IMR-90 (cell line): ENCODE results near the gene CD40LG. TPM values are rescaled to one million over a fixed set of nuclear protein-coding genes. Genes with fewer than 3 reads are reported as not detected.

ENCODE experiments used
- ATAC-seq: fragments of 200-7000 bp; cut with Tn5 transposase; 2 replicates; pipeline ENCODE4 v1.9.1; 2020; ENCODE audit warnings: low read depth, mild to moderate bottlenecking, moderate library complexity
- BruUV-seq: library from RNA; stranded (reverse); fragments of 400-500 nt; replicated peaks from 2 replicates; lab custom pipeline; 2021; lab: Mats Ljungman, UMichigan
- CTCF ChIA-PET: fragments of 300-600 bp; formaldehyde crosslinking; extraction: SDS; loops from one replicate; lab custom pipeline; 2021; ENCODE audit warnings: antibody characterized with exemption; lab: Yijun Ruan, JAX
- POLR2A ChIA-PET: fragments of 300-600 bp; sonication (Branson Sonifier 250); formaldehyde crosslinking; loops from one replicate; lab custom pipeline; 2022; ENCODE audit warnings: antibody characterized with exemption; ENCODE audit not compliant: unreplicated experiment; lab: Charles Lee
- DNase-seq: peaks from one replicate; pipeline ENCODE4 v3.0.0; 2013
- H2AFZ ChIP-seq: replicated peaks from 2 replicates; pipeline ENCODE3; 2013; ENCODE audit warnings: low read length, mild to moderate bottlenecking; ENCODE audit not compliant: poor library complexity
- H2AK5ac ChIP-seq: 2 replicates; pipeline ENCODE4 v1.6.1; 2013; ENCODE audit warnings: low read depth, low read length, inconsistent platforms
- H2AK9ac ChIP-seq: replicated peaks from 2 replicates; pipeline ENCODE3; 2013; ENCODE audit warnings: mild to moderate bottlenecking, low read depth, low read length, moderate library complexity; ENCODE audit not compliant: poor library complexity
- H2BK120ac ChIP-seq: 2 replicates; pipeline ENCODE4 v1.6.1; 2013; ENCODE audit warnings: low read depth, low read length, inconsistent platforms
- H2BK15ac ChIP-seq: 3 replicates; pipeline ENCODE4 v1.6.1; 2013; ENCODE audit warnings: low read depth, low read length, inconsistent platforms
- H2BK20ac ChIP-seq: 2 replicates; pipeline ENCODE4 v1.6.1; 2013; ENCODE audit warnings: low read depth, mild to moderate bottlenecking, inconsistent platforms, low read length, moderate library complexity
- H2BK5ac ChIP-seq: 2 replicates; pipeline ENCODE4 v1.6.1; 2013; ENCODE audit warnings: mild to moderate bottlenecking, low read depth, low read length, inconsistent platforms; ENCODE audit not compliant: poor library complexity, severe bottlenecking
- H3K14ac ChIP-seq: replicated peaks from 2 replicates; pipeline ENCODE4 v1.6.1; 2013; ENCODE audit warnings: low read depth, low read length, inconsistent platforms
- H3K18ac ChIP-seq: 2 replicates; pipeline ENCODE4 v1.6.1; 2013; ENCODE audit warnings: low read depth, low read length, control low read depth
- H3K23ac ChIP-seq: 2 replicates; pipeline ENCODE4 v1.6.1; 2013; ENCODE audit warnings: low read depth, low read length, inconsistent platforms
- H3K27ac ChIP-seq: 2 replicates; pipeline ENCODE4 v1.5.1; 2013; ENCODE audit warnings: mild to moderate bottlenecking, control low read depth, low read length; ENCODE audit not compliant: insufficient read depth
- H3K27me3 ChIP-seq: 2 replicates; pipeline ENCODE4 v1.6.1; 2013; ENCODE audit warnings: low read length; ENCODE audit not compliant: control insufficient read depth, insufficient read depth
- H3K36me3 ChIP-seq: 2 replicates; pipeline ENCODE4 v1.6.1; 2013; ENCODE audit warnings: low read length, mixed read lengths; ENCODE audit not compliant: control insufficient read depth, insufficient read depth
- H3K4ac ChIP-seq: 2 replicates; pipeline ENCODE4 v1.6.1; 2013; ENCODE audit warnings: low read depth, low read length, inconsistent platforms
- H3K4me1 ChIP-seq: 2 replicates; pipeline ENCODE4 v1.6.1; 2013; ENCODE audit warnings: low read length, mixed read lengths; ENCODE audit not compliant: control insufficient read depth, insufficient read depth
- H3K4me2 ChIP-seq: 2 replicates; pipeline ENCODE4 v1.6.1; 2013; ENCODE audit warnings: low read depth, mild to moderate bottlenecking, control low read depth, low read length, moderate library complexity
- H3K4me3 ChIP-seq: 2 replicates; pipeline ENCODE4 v1.5.1; 2013; ENCODE audit warnings: low read depth, mild to moderate bottlenecking, control low read depth, low read length, moderate library complexity; ENCODE audit not compliant: insufficient read depth
- H3K56ac ChIP-seq: 2 replicates; pipeline ENCODE4 v1.6.1; 2013; ENCODE audit warnings: low read length, inconsistent platforms; ENCODE audit not compliant: insufficient read depth; ENCODE audit errors: extremely low read depth
- H3K79me1 ChIP-seq, 2 experiments: 2 replicates each; pipeline ENCODE4 v1.6.1; 2013; ENCODE audit warnings: low read length in 2 of 2, inconsistent platforms in 1 of 2, low read depth in 1 of 2
- H3K9ac ChIP-seq: 2 replicates; pipeline ENCODE4 v1.6.1; 2013; ENCODE audit warnings: low read depth, low read length, control low read depth
- H3K9me1 ChIP-seq: 2 replicates; pipeline ENCODE4 v1.6.1; 2013; ENCODE audit warnings: low read length, inconsistent platforms; ENCODE audit not compliant: insufficient read depth
- H3K9me3 ChIP-seq: 2 replicates; pipeline ENCODE4 v1.6.1; 2013; ENCODE audit warnings: low read length; ENCODE audit not compliant: control insufficient read depth, insufficient read depth
- H4K20me1 ChIP-seq: 2 replicates; pipeline ENCODE4 v1.6.1; 2013; ENCODE audit warnings: low read length, inconsistent platforms; ENCODE audit not compliant: insufficient read depth
- H4K5ac ChIP-seq: 2 replicates; pipeline ENCODE4 v1.6.1; 2013; ENCODE audit warnings: mild to moderate bottlenecking, low read depth, low read length, control low read depth
- H4K8ac ChIP-seq, 2 experiments: 2 replicates each; pipeline ENCODE4 v1.6.1; 2013; ENCODE audit warnings: low read depth in 2 of 2, low read length in 2 of 2, control low read depth in 1 of 2, inconsistent platforms in 1 of 2
- H4K91ac ChIP-seq: 2 replicates; pipeline ENCODE4 v1.6.1; 2013; ENCODE audit warnings: low read depth, low read length, inconsistent platforms; ENCODE audit not compliant: insufficient read depth
- MAFK ChIP-seq: IDR thresholded peaks from 2 replicates; pipeline ENCODE4 v1.6.1; 2012; ENCODE audit warnings: low read depth, low read length, improper control_type of control experiment
- MAZ ChIP-seq: IDR thresholded peaks from 2 replicates; pipeline ENCODE4 v1.6.1; 2012; ENCODE audit warnings: low read depth, mild to moderate bottlenecking, low read length, improper control_type of control experiment, moderate library complexity, borderline replicate concordance
- MXI1 ChIP-seq: IDR thresholded peaks from 2 replicates; pipeline ENCODE4 v1.6.1; 2012; ENCODE audit warnings: low read depth, mild to moderate bottlenecking, low read length, moderate library complexity, borderline replicate concordance
- WGBS, 2 experiments: methylation state at CpG; one replicate each; pipeline versions ENCODE4 v1.1.5 to v1.1.7; 2013; ENCODE audit warnings: missing lambda C conversion rate in 2 of 2; ENCODE audit not compliant: insufficient read length in 1 of 2; ENCODE audit errors: extremely low coverage in 2 of 2; 5-methylcytosine and 5-hydroxymethylcytosine counted together
- dilution Hi-C: fragments of 300-500 bp; cut with HindIII; formaldehyde crosslinking; loops from one replicate; pipeline ENCODE4 v1.14.3; 2018; ENCODE audit warnings: low sequenced_read_pairs; ENCODE audit not compliant: unreplicated experiment
- in situ Hi-C: fragments of 300-500 bp; cut with MboI; formaldehyde crosslinking; loops from 3 replicates; pipeline ENCODE4 v1.14.3; 2019; ENCODE audit warnings: low sequenced_read_pairs, inconsistent platforms, mixed read lengths
- intact Hi-C: fragments of 100-400 bp; cut with micrococcal nuclease; formaldehyde crosslinking; loops from 2 replicates; pipeline ENCODE4 v1.10.0; 2022
- polyA plus RNA-seq, 3 experiments: library from polyadenylated mRNA; depleted of rRNA; stranded (reverse); fragments of >200 nt; gene quantifications; 2 replicates each; pipeline ENCODE4 v1.2.3, GENCODE V29; 2012; ENCODE audit warnings: low replicate concordance in 1 of 3
- total RNA-seq: library from RNA; depleted of rRNA; stranded (reverse); fragments of >200 nt; gene quantifications from 2 replicates; pipeline ENCODE4 v1.2.3, GENCODE V29; 2012
- TF ChIP-seq, protein P1 (sequence below): fragments of 150-350 bp; IDR thresholded peaks from 2 replicates; pipeline ENCODE4 v1.6.1; 2017; ENCODE audit warnings: mild to moderate bottlenecking, antibody characterized with exemption, low read length, low read depth
- TF ChIP-seq, protein P2 (sequence below): fragments of 150-350 bp; IDR thresholded peaks from 2 replicates; pipeline ENCODE4 v1.6.1; 2016; ENCODE audit warnings: low read depth, mild to moderate bottlenecking, low read length, moderate library complexity, borderline replicate concordance

The CD40LG gene
- total and polyA plus RNA-seq, 2 of the 4 experiments (the other 2 are of a cell fraction): not detected

DNA sequence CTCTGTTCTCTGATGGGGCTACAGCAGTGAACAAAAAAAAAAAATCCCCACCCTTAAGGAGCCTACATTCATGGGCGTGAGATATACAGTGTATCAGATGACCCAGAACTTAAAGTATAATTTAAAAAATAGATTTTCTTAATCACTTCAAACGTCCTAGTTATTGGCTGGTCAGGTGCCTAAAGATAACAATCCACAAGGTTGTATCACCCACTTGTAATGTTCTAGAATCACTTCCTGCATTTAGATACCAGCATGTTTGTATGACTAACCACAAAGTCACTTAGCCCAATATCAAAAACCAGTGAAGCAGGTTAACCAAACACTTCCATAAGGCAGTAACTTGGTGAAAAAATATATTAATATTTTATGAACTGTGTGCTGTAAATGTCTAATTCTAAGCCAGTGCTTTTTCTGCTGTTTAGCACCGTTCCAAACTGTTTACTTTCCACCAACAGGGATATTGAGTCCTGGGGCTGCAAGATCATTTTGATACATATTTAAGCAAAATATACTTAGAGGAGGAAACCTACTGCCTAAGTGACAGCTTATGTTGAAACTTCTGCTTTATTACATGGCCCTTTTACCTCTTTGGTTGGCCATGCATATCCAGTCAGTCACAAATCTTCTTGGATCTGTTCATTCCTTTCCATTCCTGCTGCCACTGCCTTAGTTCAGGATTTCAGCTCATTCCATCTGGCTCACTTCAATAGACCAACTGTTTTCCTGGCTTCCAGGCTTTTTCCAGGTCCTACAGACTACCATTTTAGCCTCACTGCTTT is 43.3 kb downstream of the CD40LG start:
- Histone ChIP-seq H3K4me2 (no peak overlapping the region), H3K4me1 (no peaks in the 10 kb centered on the region)

More for the DNA sequence above, 43.3 kb downstream of the CD40LG start:
- Histone ChIP-seq H2AK5ac (no peak overlapping the region), H2BK5ac (no peak overlapping the region), H2BK20ac (no peak overlapping the region), H3K23ac (no peak overlapping the region), H3K9me1 (no peaks in the 10 kb centered on the region), H3K9me3 (no peaks in the 10 kb centered on the region), H3K14ac (no peak overlapping the region), H3K18ac (no peak overlapping the region), H4K20me1 (no peaks in the 10 kb centered on the region), H2AK9ac (no peak overlapping the region), H3K56ac (no peak overlapping the region), H3K9ac (no peak overlapping the region), H2BK120ac (no peak overlapping the region), H2AFZ (no peak overlapping the region), H3K4ac (no peak overlapping the region), H3K79me1 (no peaks in the 10 kb centered on the region), H4K91ac (no peak overlapping the region), H2BK15ac (no peak overlapping the region), H3K4me3 (no peak overlapping the region), H4K8ac (no peak overlapping the region), H3K27ac (no peak overlapping the region), H3K36me3 (no peaks in the 10 kb centered on the region), H3K27me3 (no peaks in the 10 kb centered on the region), H4K5ac (no peak overlapping the region)
- ChIA-PET CTCF (no interaction called here), POLR2A (no interaction called here)
- TF ChIP-seq, protein P1, sequence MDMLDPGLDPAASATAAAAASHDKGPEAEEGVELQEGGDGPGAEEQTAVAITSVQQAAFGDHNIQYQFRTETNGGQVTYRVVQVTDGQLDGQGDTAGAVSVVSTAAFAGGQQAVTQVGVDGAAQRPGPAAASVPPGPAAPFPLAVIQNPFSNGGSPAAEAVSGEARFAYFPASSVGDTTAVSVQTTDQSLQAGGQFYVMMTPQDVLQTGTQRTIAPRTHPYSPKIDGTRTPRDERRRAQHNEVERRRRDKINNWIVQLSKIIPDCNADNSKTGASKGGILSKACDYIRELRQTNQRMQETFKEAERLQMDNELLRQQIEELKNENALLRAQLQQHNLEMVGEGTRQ: no peak
- TF ChIP-seq MAZ (no peak), MXI1 (no peak), MAFK (no peak)
- TF ChIP-seq, protein P2, sequence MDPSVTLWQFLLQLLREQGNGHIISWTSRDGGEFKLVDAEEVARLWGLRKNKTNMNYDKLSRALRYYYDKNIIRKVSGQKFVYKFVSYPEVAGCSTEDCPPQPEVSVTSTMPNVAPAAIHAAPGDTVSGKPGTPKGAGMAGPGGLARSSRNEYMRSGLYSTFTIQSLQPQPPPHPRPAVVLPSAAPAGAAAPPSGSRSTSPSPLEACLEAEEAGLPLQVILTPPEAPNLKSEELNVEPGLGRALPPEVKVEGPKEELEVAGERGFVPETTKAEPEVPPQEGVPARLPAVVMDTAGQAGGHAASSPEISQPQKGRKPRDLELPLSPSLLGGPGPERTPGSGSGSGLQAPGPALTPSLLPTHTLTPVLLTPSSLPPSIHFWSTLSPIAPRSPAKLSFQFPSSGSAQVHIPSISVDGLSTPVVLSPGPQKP: no peak
- DNase-seq (peak; percentile 15), ATAC-seq (no peak)
- intact Hi-C loops (loop anchor here (10.0 kb wide), 3 partner anchors 186 to 536 kb away; no protein-coding TSS in a partner anchor), dilution Hi-C loops (no loop called here), in situ Hi-C loops (no loop called here)
- no CpG with 5 or more reads among the region's 3 CpGs for WGBS, 2 experiments
- BruUV-seq: no TSS peak
